B cell (primary cell): Measurements from ENCODE around the gene CCR6. TPM values are rescaled to one million over a fixed set of nuclear protein-coding genes. Genes with fewer than 3 reads are reported as not detected.
A peak's percentile ranks its signal among the peaks of the same experiment; 100 is the strongest.

Experiments
- ATAC-seq: fragments of 200-7000 bp; cut with Tn5 transposase; one replicate; pipeline ENCODE4 v1.10.0; 2021; ENCODE audit warnings: low read depth, mild to moderate bottlenecking, moderate number of reproducible peaks, moderate library complexity
- CTCF ChIA-PET: fragments of 350-600 bp; sonication (Branson Sonifier 250); formaldehyde crosslinking; loops from one replicate; lab custom pipeline; 2021; ENCODE audit warnings: antibody characterized with exemption, inconsistent platforms; lab: Charles Lee
- POLR2A ChIA-PET: fragments of 350-600 bp; sonication (Branson Sonifier 250); formaldehyde crosslinking; loops from one replicate; lab custom pipeline; 2021; ENCODE audit warnings: antibody characterized with exemption; lab: Charles Lee
- DNase-seq: peaks from one replicate; pipeline ENCODE4 v3.0.0; 2013
- H2AFZ ChIP-seq: 2 replicates; pipeline ENCODE4 v1.6.1; 2012; ENCODE audit warnings: mild to moderate bottlenecking, low read depth, low read length; ENCODE audit not compliant: insufficient read depth, poor library complexity, severe bottlenecking
- H3K27ac ChIP-seq, 2 donors: 1 replicate in 1 of 2; 2 replicates in 1 of 2; pipeline ENCODE4 v1.5.1; 2012 to 2013; ENCODE audit warnings: low read length in 2 of 2, mild to moderate bottlenecking in 2 of 2, moderate library complexity in 1 of 2
- H3K27me3 ChIP-seq, 4 experiments: fragments of 200-600 bp in 1 of 4; sonication (generic) in 1 of 4; replicated peaks in 1 of 4; 1 replicate in 2 of 4; 2 replicates in 2 of 4; pipeline versions ENCODE4 v1.6.1 to v1.7.0; 2013 to 2016; ENCODE audit warnings: low read length in 3 of 4, mild to moderate bottlenecking in 2 of 4, mixed read lengths in 1 of 4, moderate library complexity in 1 of 4; ENCODE audit not compliant: insufficient read depth in 4 of 4, control insufficient read depth in 3 of 4; ENCODE audit errors: control extremely low read depth in 1 of 4
- H3K36me3 ChIP-seq, 2 experiments: replicated peaks in 1 of 2; 1 replicate in 1 of 2; 2 replicates in 1 of 2; pipeline versions ENCODE4 v1.6.1 to v1.7.1; 2013; ENCODE audit warnings: low read length in 1 of 2; ENCODE audit not compliant: insufficient read depth in 2 of 2, control insufficient read depth in 1 of 2; ENCODE audit errors: control extremely low read depth in 1 of 2, extremely low read depth in 1 of 2
- H3K4me1 ChIP-seq, 2 donors: fragments of 200-600 bp in 1 of 2; sonication (generic) in 1 of 2; 1 replicate in 1 of 2; 2 replicates in 1 of 2; pipeline versions ENCODE4 v1.5.1 to v1.6.1; 2013 to 2017; ENCODE audit warnings: low read length in 2 of 2; ENCODE audit not compliant: control insufficient read depth in 2 of 2, insufficient read depth in 2 of 2
- H3K4me2 ChIP-seq: replicated peaks from 2 replicates; pipeline ENCODE3; 2012; ENCODE audit warnings: mild to moderate bottlenecking, low read depth, low read length; ENCODE audit not compliant: poor library complexity, severe bottlenecking
- H3K4me3 ChIP-seq, 5 experiments: fragments of 200-600 bp in 1 of 5; sonication (generic) in 1 of 5; 1 replicate in 3 of 5; 2 replicates in 2 of 5; pipeline versions ENCODE4 v1.5.1 to v1.7.0; 2011 to 2016; ENCODE audit warnings: low read length in 4 of 5, mild to moderate bottlenecking in 4 of 5, low read depth in 2 of 5, control low read depth in 1 of 5, moderate library complexity in 1 of 5; ENCODE audit not compliant: insufficient read depth in 1 of 5; ENCODE audit errors: control extremely low read depth in 1 of 5, extremely low read depth in 1 of 5
- H3K79me2 ChIP-seq: fragments of 200-600 bp; sonication (generic); one replicate; pipeline ENCODE4 v1.6.0; 2016; ENCODE audit warnings: low read length; ENCODE audit not compliant: control insufficient read depth, insufficient read depth
- H3K9ac ChIP-seq: fragments of 200-600 bp; sonication (generic); 2 replicates; pipeline ENCODE4 v1.6.1; 2017; ENCODE audit warnings: mild to moderate bottlenecking, low read length, moderate library complexity
- H3K9me3 ChIP-seq, 3 donors: one replicate each; pipeline versions ENCODE4 v1.6.1 to v1.7.1; 2013; ENCODE audit warnings: low read length in 2 of 3; ENCODE audit not compliant: control insufficient read depth in 2 of 3, insufficient read depth in 1 of 3; ENCODE audit errors: control extremely low read depth in 1 of 3
- H4K20me1 ChIP-seq: 2 replicates; pipeline ENCODE4 v1.6.0; 2012; ENCODE audit warnings: mild to moderate bottlenecking, low read length; ENCODE audit not compliant: insufficient read depth, control insufficient read depth, poor library complexity, severe bottlenecking
- H3K27ac Mint-ChIP-seq: one replicate; pipeline ENCODE4 v1.8.0; 2021; ENCODE audit warnings: mixed read lengths
- H3K27me3 Mint-ChIP-seq: one replicate; pipeline ENCODE4 v1.8.0; 2021; ENCODE audit warnings: mixed read lengths
- H3K4me1 Mint-ChIP-seq: one replicate; pipeline ENCODE4 v1.8.0; 2021; ENCODE audit warnings: mixed read lengths
- H3K4me3 Mint-ChIP-seq: one replicate; pipeline ENCODE4 v1.8.0; 2021; ENCODE audit warnings: mixed read lengths
- H3K9me3 Mint-ChIP-seq: one replicate; pipeline ENCODE4 v1.8.0; 2022; ENCODE audit warnings: mixed read lengths; ENCODE audit not compliant: insufficient read depth
- EZH2 ChIP-seq: IDR thresholded peaks from 2 replicates; pipeline ENCODE4 v1.6.1; 2012; ENCODE audit warnings: borderline replicate concordance, low read depth, mild to moderate bottlenecking, moderate library complexity, low read length; ENCODE audit not compliant: insufficient read depth, poor library complexity, severe bottlenecking
- WGBS: methylation state at CpG from one replicate; pipeline ENCODE4 v1.1.5; 2013; ENCODE audit warnings: missing lambda C conversion rate; ENCODE audit not compliant: insufficient coverage; 5-methylcytosine and 5-hydroxymethylcytosine counted together
- intact Hi-C: fragments of 100-400 bp; cut with micrococcal nuclease; formaldehyde crosslinking; loops from one replicate; pipeline ENCODE4 v1.10.0; 2022
- polyA plus RNA-seq: library from polyadenylated mRNA; depleted of rRNA; stranded (reverse); fragments of >200 nt; gene quantifications from 2 replicates; pipeline ENCODE4 v1.2.3, GENCODE V29; 2012
- total RNA-seq, 2 donors: library from RNA; stranded (reverse); fragments of 120-200 nt in 1 of 2; gene quantifications; 1 replicate in 1 of 2; 2 replicates in 1 of 2; pipeline versions ENCODE4 v1.2.3 to v1.2.4, GENCODE V29; 2013 to 2022
- TF ChIP-seq, protein P1 (sequence below): fragments of 200-600 bp; IDR thresholded peaks from one replicate; pipeline ENCODE4 v1.8.0; 2022; ENCODE audit warnings: antibody characterized with exemption, mild to moderate bottlenecking

The CCR6 gene
- total and polyA plus RNA-seq, 2 donors (not counting 1 experiment from before 2014, with no cell fraction given), result 18.2 to 30.9 TPM

DNA sequence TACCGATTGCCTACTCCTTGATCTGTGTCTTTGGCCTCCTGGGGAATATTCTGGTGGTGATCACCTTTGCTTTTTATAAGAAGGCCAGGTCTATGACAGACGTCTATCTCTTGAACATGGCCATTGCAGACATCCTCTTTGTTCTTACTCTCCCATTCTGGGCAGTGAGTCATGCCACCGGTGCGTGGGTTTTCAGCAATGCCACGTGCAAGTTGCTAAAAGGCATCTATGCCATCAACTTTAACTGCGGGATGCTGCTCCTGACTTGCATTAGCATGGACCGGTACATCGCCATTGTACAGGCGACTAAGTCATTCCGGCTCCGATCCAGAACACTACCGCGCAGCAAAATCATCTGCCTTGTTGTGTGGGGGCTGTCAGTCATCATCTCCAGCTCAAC, 13.5 kb downstream of the CCR6 start:
- H3K36me3 ChIP-seq, result peaks cover 2 to 67% of the 10 kb centered on the region in 2 experiments
- H3K79me2 ChIP-seq, result peaks cover 84% of the 10 kb centered on the region
- no peaks in the 10 kb centered on the region for H3K27me3 ChIP-seq
- WGBS, result 94% methylated on average over 9 of the region's 13 CpGs
- CTCF ChIA-PET, result interaction anchor here (1.0 to 21.7 kb wide), 6 partner anchors 13 to 362 kb away, joined by 3 to 437 read pairs (median 16); partner anchors contain the start of genes CCR6 and RNASET2
- no peak overlapping the region for H3K9ac ChIP-seq
- peaks cover 36 to 53% of the 10 kb centered on the region in 2 donors for H3K4me1 ChIP-seq
- intact Hi-C loops, result no loop called here
- H3K4me3 ChIP-seq, result no peak overlapping the region
- no peaks in the 10 kb centered on the region for H3K9me3 ChIP-seq
- Mint-ChIP-seq H3K4me1 (peaks cover 86% of the 10 kb centered on the region), H3K27me3 (no peaks in the 10 kb centered on the region), H3K9me3 (no peaks in the 10 kb centered on the region), H3K4me3 (no peak overlapping the region), H3K27ac (peak overlapping the region; percentile 96)
- TF ChIP-seq, protein P1, sequence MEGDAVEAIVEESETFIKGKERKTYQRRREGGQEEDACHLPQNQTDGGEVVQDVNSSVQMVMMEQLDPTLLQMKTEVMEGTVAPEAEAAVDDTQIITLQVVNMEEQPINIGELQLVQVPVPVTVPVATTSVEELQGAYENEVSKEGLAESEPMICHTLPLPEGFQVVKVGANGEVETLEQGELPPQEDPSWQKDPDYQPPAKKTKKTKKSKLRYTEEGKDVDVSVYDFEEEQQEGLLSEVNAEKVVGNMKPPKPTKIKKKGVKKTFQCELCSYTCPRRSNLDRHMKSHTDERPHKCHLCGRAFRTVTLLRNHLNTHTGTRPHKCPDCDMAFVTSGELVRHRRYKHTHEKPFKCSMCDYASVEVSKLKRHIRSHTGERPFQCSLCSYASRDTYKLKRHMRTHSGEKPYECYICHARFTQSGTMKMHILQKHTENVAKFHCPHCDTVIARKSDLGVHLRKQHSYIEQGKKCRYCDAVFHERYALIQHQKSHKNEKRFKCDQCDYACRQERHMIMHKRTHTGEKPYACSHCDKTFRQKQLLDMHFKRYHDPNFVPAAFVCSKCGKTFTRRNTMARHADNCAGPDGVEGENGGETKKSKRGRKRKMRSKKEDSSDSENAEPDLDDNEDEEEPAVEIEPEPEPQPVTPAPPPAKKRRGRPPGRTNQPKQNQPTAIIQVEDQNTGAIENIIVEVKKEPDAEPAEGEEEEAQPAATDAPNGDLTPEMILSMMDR, result no peak
- TF ChIP-seq EZH2, result no peak
- H3K27ac ChIP-seq, result peak overlapping the region in 1 of 2 donors; percentile 68
- H2AFZ ChIP-seq, result no peak overlapping the region
- H4K20me1 ChIP-seq, result peaks cover 37% of the 10 kb centered on the region
- H3K4me2 ChIP-seq, result no peak overlapping the region
- DNase-seq (no peak), ATAC-seq (no peak)
- POLR2A ChIA-PET, result interaction anchor here (1.0 to 1.3 kb wide), 3 partner anchors 15 to 180 kb away, joined by 3 read pairs; partner anchors contain the start of gene RNASET2

DNA sequence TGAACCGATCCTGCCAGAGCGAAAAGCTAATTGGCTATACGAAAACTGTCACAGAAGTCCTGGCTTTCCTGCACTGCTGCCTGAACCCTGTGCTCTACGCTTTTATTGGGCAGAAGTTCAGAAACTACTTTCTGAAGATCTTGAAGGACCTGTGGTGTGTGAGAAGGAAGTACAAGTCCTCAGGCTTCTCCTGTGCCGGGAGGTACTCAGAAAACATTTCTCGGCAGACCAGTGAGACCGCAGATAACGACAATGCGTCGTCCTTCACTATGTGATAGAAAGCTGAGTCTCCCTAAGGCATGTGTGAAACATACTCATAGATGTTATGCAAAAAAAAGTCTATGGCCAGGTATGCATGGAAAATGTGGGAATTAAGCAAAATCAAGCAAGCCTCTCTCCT, 14.2 kb downstream of the CCR6 start:
- H3K9ac ChIP-seq, result no peak overlapping the region
- no peak for ATAC-seq
- H4K20me1 ChIP-seq, result peaks cover 30% of the 10 kb centered on the region
- H3K4me1 Mint-ChIP-seq, result peaks cover 86% of the 10 kb centered on the region
- H3K27me3 ChIP-seq, result no peaks in the 10 kb centered on the region
- H3K9me3 ChIP-seq, result no peaks in the 10 kb centered on the region
- intact Hi-C loops, result no loop called here
- peaks cover 2 to 64% of the 10 kb centered on the region in 2 experiments for H3K36me3 ChIP-seq
- H3K27me3 Mint-ChIP-seq, result no peaks in the 10 kb centered on the region
- ChIA-PET CTCF (interaction anchor here (1.0 to 21.7 kb wide), 8 partner anchors 13 to 362 kb away, joined by 3 to 437 read pairs (median 16); partner anchors contain the start of genes CCR6, CEP43 and RNASET2), POLR2A (interaction anchor here (1.0 to 1.8 kb wide), 4 partner anchors 13 to 181 kb away, joined by 3 to 7 read pairs (median 3); partner anchors contain the start of gene RNASET2)
- peak overlapping the region; percentile 96 for H3K27ac Mint-ChIP-seq
- no peak for DNase-seq
- H3K9me3 Mint-ChIP-seq, result no peaks in the 10 kb centered on the region
- no peak overlapping the region for H2AFZ ChIP-seq
- H3K4me2 ChIP-seq, result peak overlapping the region; percentile 23
- H3K4me3 Mint-ChIP-seq, result peak overlapping the region; percentile 69
- H3K79me2 ChIP-seq, result peaks cover 83% of the 10 kb centered on the region
- TF ChIP-seq, protein P1, result no peak
- TF ChIP-seq EZH2, result no peak
- no peak overlapping the region for H3K4me3 ChIP-seq
- peaks cover 36 to 53% of the 10 kb centered on the region in 2 donors for H3K4me1 ChIP-seq
- peak overlapping the region in 1 of 2 donors; percentile 68 for H3K27ac ChIP-seq
- WGBS, result 69% methylated on average over 10 of the region's 10 CpGs
